OCI-LY1 (cell line): ENCODE results near the gene OR13F1.

Experiments
- CTCF ChIP-seq: fragments of 200-600 bp; sonication (generic), shearing (Covaris generic); IDR thresholded peaks from 2 replicates; pipeline ENCODE4 v1.5.1; 2017; ENCODE audit warnings: mild to moderate bottlenecking, antibody characterized with exemption, low read length, moderate library complexity, mixed read lengths
- EZH2 ChIP-seq: fragments of 200-600 bp; sonication (generic), shearing (Covaris generic); IDR thresholded peaks from 2 replicates; pipeline ENCODE4 v1.8.0; 2017; ENCODE audit warnings: borderline replicate concordance, mixed run types, mild to moderate bottlenecking, antibody characterized with exemption, low read length, moderate library complexity, mixed read lengths

GRCh38 chr9:104503963-104504362, at the start of gene OR13F1:
- TF ChIP-seq CTCF (no peak), EZH2 (no peak)
